Stimulated activated CD4-positive, alpha-beta T cell treated with anti-CD3 and anti-CD28 coated beads, Interleukin-4, amount 100 ng/mL, for 48 hours (primary cell): ENCODE data around the gene TMEM52B.
"Not testable (repeated sequence)": the region's sequence is repeated elsewhere in the genome, so short reads cannot be mapped to it uniquely, and the experiment has no call there.

Source experiments
- DNase-seq, 2 donors: peaks; one replicate each; pipeline ENCODE4 v3.0.0-alpha.2; 2020; ENCODE audit warnings: low read depth in 2 of 2

Gene TMEM52B

GRCh38 chr12:10211940-10212738 lies 33.3 kb downstream of the TMEM52B start:
- peak; percentile 81 to 82 for DNase-seq

- DNase-seq, result peak; percentile 63 to 64
Measured at GRCh38 chr12:10212739-10213131, 33.9 kb downstream of the TMEM52B start, which contains the start of gene GABARAPL1. TSS of gene GABARAPL1 (plus strand) at chr12:10212877. CDS start at chr12:10213130, 253 bp downstream.

GRCh38 chr12:10213168-10214135 lies 34.6 kb downstream of the TMEM52B start:
- peak; percentile 58 to 70 for DNase-seq

- no peak for DNase-seq
Measured at GRCh38 chr12:10214136-10214894, 35.5 kb downstream of the TMEM52B start.

- DNase-seq, result no peak
Measured at GRCh38 chr12:10214895-10215267, 36.0 kb downstream of the TMEM52B start.

- no peak for DNase-seq
Measured at GRCh38 chr12:10215436-10215835, 36.6 kb downstream of the TMEM52B start.

GRCh38 chr12:10215946-10216345 lies 37.1 kb downstream of the TMEM52B start:
- not testable (repeated sequence) for DNase-seq

GRCh38 chr12:10218021-10218420 lies 39.2 kb downstream of the TMEM52B start:
- DNase-seq, result no peak

- DNase-seq, result no peak
Measured at GRCh38 chr12:10220398-10221077, 41.7 kb downstream of the TMEM52B start.

GRCh38 chr12:10221846-10222245 lies 43.0 kb downstream of the TMEM52B start:
- DNase-seq, result no peak

GRCh38 chr12:10223208-10223607 lies 44.4 kb downstream of the TMEM52B start:
- no peak for DNase-seq

GRCh38 chr12:10225426-10225825 lies 46.6 kb downstream of the TMEM52B start:
- DNase-seq, result not testable (repeated sequence)

- DNase-seq, result no peak
Measured at GRCh38 chr12:10226086-10226485, 47.3 kb downstream of the TMEM52B start.

- DNase-seq, result no peak
Measured at GRCh38 chr12:10226731-10227130, 47.9 kb downstream of the TMEM52B start.

GRCh38 chr12:10227648-10228047 lies 48.8 kb downstream of the TMEM52B start:
- DNase-seq, result no peak

- no peak for DNase-seq
Measured at GRCh38 chr12:10234562-10234961, 55.7 kb downstream of the TMEM52B start.

- peak in 1 of 2 donors; percentile 14 for DNase-seq
Measured at GRCh38 chr12:10235761-10236631, 57.2 kb downstream of the TMEM52B start.

- DNase-seq, result no peak
Measured at GRCh38 chr12:10236720-10237119, 57.9 kb downstream of the TMEM52B start.

- no peak for DNase-seq
Measured at GRCh38 chr12:10238526-10238925, 59.7 kb downstream of the TMEM52B start.

- DNase-seq, result no peak
Measured at GRCh38 chr12:10241290-10241689, 62.5 kb downstream of the TMEM52B start.
